COR-L47 (cell line): ENCODE data around the gene TBC1D10A.

Source experiments
- DNase-seq: peaks from one replicate; lab custom pipeline; 2025; lab: John Stamatoyannopoulos, UW

Gene TBC1D10A

GRCh38 chr22:30265823-30266444, 60.8 kb downstream of the TBC1D10A start:
- no peak for DNase-seq

- DNase-seq = no peak
Measured at GRCh38 chr22:30265131-30265720, 61.5 kb downstream of the TBC1D10A start.

- no peak for DNase-seq
Measured at GRCh38 chr22:30263883-30264282, 62.9 kb downstream of the TBC1D10A start.

- DNase-seq = peak; percentile 49
Measured at GRCh38 chr22:30262917-30263741, 63.6 kb downstream of the TBC1D10A start.

- DNase-seq = no peak
Measured at GRCh38 chr22:30262112-30262511, 64.6 kb downstream of the TBC1D10A start.

GRCh38 chr22:30261134-30261533, 65.6 kb downstream of the TBC1D10A start:
- DNase-seq = no peak

- no peak for DNase-seq
Measured at GRCh38 chr22:30260682-30261081, 66.1 kb downstream of the TBC1D10A start.

GRCh38 chr22:30260276-30260675, 66.5 kb downstream of the TBC1D10A start:
- no peak for DNase-seq

GRCh38 chr22:30254314-30254713, 72.4 kb downstream of the TBC1D10A start:
- no peak for DNase-seq

GRCh38 chr22:30253205-30253852, 73.4 kb downstream of the TBC1D10A start:
- DNase-seq = peak; percentile 73

GRCh38 chr22:30252411-30253204, 74.1 kb downstream of the TBC1D10A start:
- DNase-seq = no peak

- no peak for DNase-seq
Measured at GRCh38 chr22:30251711-30252110, 75.0 kb downstream of the TBC1D10A start.

GRCh38 chr22:30250661-30251267, 76.0 kb downstream of the TBC1D10A start:
- no peak for DNase-seq

- DNase-seq = no peak
Measured at GRCh38 chr22:30250039-30250565, 76.6 kb downstream of the TBC1D10A start.

- DNase-seq = no peak
Measured at GRCh38 chr22:30249049-30250038, 77.4 kb downstream of the TBC1D10A start.

GRCh38 chr22:30248484-30248883, 78.3 kb downstream of the TBC1D10A start:
- DNase-seq = no peak

- no peak for DNase-seq
Measured at GRCh38 chr22:30247974-30248373, 78.8 kb downstream of the TBC1D10A start.

- no peak for DNase-seq
Measured at GRCh38 chr22:30247561-30247960, 79.2 kb downstream of the TBC1D10A start.

- no peak for DNase-seq
Measured at GRCh38 chr22:30246814-30247376, 79.8 kb downstream of the TBC1D10A start.
